ENCODE data around the gene ETV3.
"Not testable (repeated sequence)": the region's sequence is repeated elsewhere in the genome, so short reads cannot be mapped to it uniquely, and the experiment has no call there.

ETV3 gene

GRCh38 chr1:157110686-157111085, 27.5 kb downstream of the ETV3 start:
- DNase-seq: no peak
- ATAC-seq (replicated peaks): no peak
- Mint-ChIP-seq H3K4me1 (ENCODE audit: low read depth in 2 of 2) (peaks cover 0 to 2% of the 10 kb centered on the region in 2 donors), H3K9me3 (no peaks in the 10 kb centered on the region), H3K27ac (no peak overlapping the region), H3K27me3 (peaks cover 35 to 71% of the 10 kb centered on the region in 2 donors), H3K4me3 (no peak overlapping the region), H3K36me3 (ENCODE audit: insufficient read depth) (no peaks in the 10 kb centered on the region)

- H3K27ac Mint-ChIP-seq: no peak overlapping the region
- H3K27me3 Mint-ChIP-seq: peaks cover 35 to 78% of the 10 kb centered on the region in 2 donors
- peaks cover 0 to 2% of the 10 kb centered on the region in 2 donors for H3K4me1 Mint-ChIP-seq (ENCODE audit: low read depth in 2 of 2)
- DNase-seq: no peak
- H3K36me3 Mint-ChIP-seq (ENCODE audit: insufficient read depth): no peaks in the 10 kb centered on the region
- ATAC-seq (replicated peaks): no peak
- no peaks in the 10 kb centered on the region for H3K9me3 Mint-ChIP-seq
- H3K4me3 Mint-ChIP-seq: no peak overlapping the region
Observed at GRCh38 chr1:157110003-157110402, 28.2 kb downstream of the ETV3 start.

GRCh38 chr1:157108448-157108847, 29.7 kb downstream of the ETV3 start:
- Mint-ChIP-seq H3K27ac (no peak overlapping the region), H3K4me3 (no peak overlapping the region), H3K9me3 (no peaks in the 10 kb centered on the region), H3K36me3 (ENCODE audit: insufficient read depth) (no peaks in the 10 kb centered on the region), H3K4me1 (ENCODE audit: low read depth in 2 of 2) (peaks cover 0 to 2% of the 10 kb centered on the region in 2 donors), H3K27me3 (peaks cover 35 to 80% of the 10 kb centered on the region in 2 donors)
- no peak for ATAC-seq (replicated peaks)
- DNase-seq: no peak

GRCh38 chr1:157107702-157108101, 30.5 kb downstream of the ETV3 start:
- no peak for DNase-seq
- no peaks in the 10 kb centered on the region for H3K36me3 Mint-ChIP-seq (ENCODE audit: insufficient read depth)
- H3K9me3 Mint-ChIP-seq: no peaks in the 10 kb centered on the region
- no peak overlapping the region for H3K27ac Mint-ChIP-seq
- no peak overlapping the region for H3K4me3 Mint-ChIP-seq
- peaks cover 0 to 2% of the 10 kb centered on the region in 2 donors for H3K4me1 Mint-ChIP-seq (ENCODE audit: low read depth in 2 of 2)
- ATAC-seq (replicated peaks): no peak
- H3K27me3 Mint-ChIP-seq: peaks cover 35 to 77% of the 10 kb centered on the region in 2 donors

GRCh38 chr1:157106813-157107189, 31.4 kb downstream of the ETV3 start:
- peaks cover 0 to 2% of the 10 kb centered on the region in 2 donors for H3K4me1 Mint-ChIP-seq (ENCODE audit: low read depth in 2 of 2)
- DNase-seq (no peak), ATAC-seq (replicated peaks) (no peak)
- H3K27ac Mint-ChIP-seq: no peak overlapping the region
- no peak overlapping the region for H3K4me3 Mint-ChIP-seq
- no peaks in the 10 kb centered on the region for H3K36me3 Mint-ChIP-seq (ENCODE audit: insufficient read depth)
- no peaks in the 10 kb centered on the region for H3K9me3 Mint-ChIP-seq
- H3K27me3 Mint-ChIP-seq: peaks cover 29 to 68% of the 10 kb centered on the region in 2 donors

- Mint-ChIP-seq H3K4me1 (ENCODE audit: low read depth in 2 of 2) (peaks cover 0 to 2% of the 10 kb centered on the region in 2 donors), H3K4me3 (no peak overlapping the region), H3K36me3 (ENCODE audit: insufficient read depth) (no peaks in the 10 kb centered on the region), H3K27me3 (peaks cover 25 to 62% of the 10 kb centered on the region in 2 donors), H3K27ac (no peak overlapping the region), H3K9me3 (no peaks in the 10 kb centered on the region)
- DNase-seq (no peak), ATAC-seq (replicated peaks) (peak; percentile 42)
Observed at GRCh38 chr1:157105988-157106812, 32.0 kb downstream of the ETV3 start.

- H3K4me3 Mint-ChIP-seq: no peak overlapping the region
- no peaks in the 10 kb centered on the region for H3K36me3 Mint-ChIP-seq (ENCODE audit: insufficient read depth)
- H3K9me3 Mint-ChIP-seq: no peaks in the 10 kb centered on the region
- H3K4me1 Mint-ChIP-seq (ENCODE audit: low read depth in 2 of 2): peaks cover 0 to 2% of the 10 kb centered on the region in 2 donors
- ATAC-seq (replicated peaks): no peak
- peak overlapping the region in 1 of 2 donors; percentile 74 for H3K27ac Mint-ChIP-seq
- DNase-seq: no peak
- H3K27me3 Mint-ChIP-seq: peaks cover 23 to 57% of the 10 kb centered on the region in 2 donors
Observed at GRCh38 chr1:157105298-157105987, 32.8 kb downstream of the ETV3 start.

GRCh38 chr1:157104598-157105293, 33.4 kb downstream of the ETV3 start:
- ATAC-seq (replicated peaks) (no peak), DNase-seq (no peak)
- Mint-ChIP-seq H3K36me3 (ENCODE audit: insufficient read depth) (no peaks in the 10 kb centered on the region), H3K9me3 (no peaks in the 10 kb centered on the region), H3K27me3 (peaks cover 23 to 53% of the 10 kb centered on the region in 2 donors), H3K4me1 (ENCODE audit: low read depth in 2 of 2) (peaks cover 0 to 2% of the 10 kb centered on the region in 2 donors), H3K4me3 (no peak overlapping the region), H3K27ac (peak overlapping the region in 1 of 2 donors; percentile 74)

- Mint-ChIP-seq H3K27ac (no peak overlapping the region), H3K4me3 (no peak overlapping the region), H3K9me3 (no peaks in the 10 kb centered on the region), H3K27me3 (peaks cover 12 to 38% of the 10 kb centered on the region in 2 donors), H3K36me3 (ENCODE audit: insufficient read depth) (no peaks in the 10 kb centered on the region), H3K4me1 (ENCODE audit: low read depth in 2 of 2) (peaks cover 0 to 3% of the 10 kb centered on the region in 2 donors)
- DNase-seq: no peak
- no peak for ATAC-seq (replicated peaks)
Observed at GRCh38 chr1:157103268-157103667, 34.9 kb downstream of the ETV3 start.

- H3K4me3 Mint-ChIP-seq: no peak overlapping the region
- peaks cover 0 to 4% of the 10 kb centered on the region in 2 donors for H3K4me1 Mint-ChIP-seq (ENCODE audit: low read depth in 2 of 2)
- no peak for ATAC-seq (replicated peaks)
- no peak overlapping the region for H3K27ac Mint-ChIP-seq
- no peaks in the 10 kb centered on the region for H3K9me3 Mint-ChIP-seq
- H3K27me3 Mint-ChIP-seq: peaks cover 0 to 17% of the 10 kb centered on the region in 2 donors
- no peak for DNase-seq
- no peaks in the 10 kb centered on the region for H3K36me3 Mint-ChIP-seq (ENCODE audit: insufficient read depth)
Observed at GRCh38 chr1:157101149-157101548, 37.0 kb downstream of the ETV3 start.

- peaks cover 0 to 6% of the 10 kb centered on the region in 2 donors for H3K27me3 Mint-ChIP-seq
- peaks cover 0 to 4% of the 10 kb centered on the region in 2 donors for H3K4me1 Mint-ChIP-seq (ENCODE audit: low read depth in 2 of 2)
- H3K4me3 Mint-ChIP-seq: no peak within 1 kb of the TSS
- ATAC-seq (replicated peaks) (peak; percentile 24), DNase-seq (no peak)
- peak within 1 kb of the TSS in 1 of 2 donors; percentile 5 for H3K27ac Mint-ChIP-seq
- H3K36me3 Mint-ChIP-seq (ENCODE audit: insufficient read depth): peaks cover 2% of the 10 kb centered on the region
- no peaks in the 10 kb centered on the region for H3K9me3 Mint-ChIP-seq
Observed at GRCh38 chr1:157099633-157100009, 38.6 kb downstream of the ETV3 start, which contains the start of gene ETV3L. Gene ETV3L (minus strand): TSS chr1:157099808. CDS start chr1:157099523, 285 bp downstream.

- ATAC-seq (replicated peaks); H3K36me3 Mint-ChIP-seq (ENCODE audit: insufficient read depth): not testable (repeated sequence)
- H3K27ac Mint-ChIP-seq: peak overlapping the region in 1 of 2 donors; percentile 5
Observed at GRCh38 chr1:157098987-157099632, 39.1 kb downstream of the ETV3 start.

GRCh38 chr1:157098519-157098918, 39.7 kb downstream of the ETV3 start:
- H3K27ac Mint-ChIP-seq: peak overlapping the region in 1 of 2 donors; percentile 59
- H3K4me3 Mint-ChIP-seq: no peak overlapping the region
- H3K27me3 Mint-ChIP-seq: peaks cover 0 to 4% of the 10 kb centered on the region in 2 donors

More at GRCh38 chr1:157098987-157099632, 39.1 kb downstream of the ETV3 start:
- not testable (repeated sequence) for H3K27me3 Mint-ChIP-seq; H3K4me3 Mint-ChIP-seq; H3K4me1 Mint-ChIP-seq (ENCODE audit: low read depth in 2 of 2); DNase-seq; H3K9me3 Mint-ChIP-seq

More at GRCh38 chr1:157098519-157098918, 39.7 kb downstream of the ETV3 start:
- ATAC-seq (replicated peaks) (no peak), DNase-seq (no peak)
- peaks cover 0 to 4% of the 10 kb centered on the region in 2 donors for H3K4me1 Mint-ChIP-seq (ENCODE audit: low read depth in 2 of 2)
- H3K36me3 Mint-ChIP-seq (ENCODE audit: insufficient read depth): peaks cover 2% of the 10 kb centered on the region
- H3K9me3 Mint-ChIP-seq: no peaks in the 10 kb centered on the region

Measured in effector memory CD8-positive, alpha-beta T cell (primary cell).